ENCODE measurements around the gene PDE7B. TPM values are rescaled to one million over a fixed set of nuclear protein-coding genes. Genes with fewer than 3 reads are reported as not detected.

Gene PDE7B
- total and polyA plus RNA-seq, 2 of the 8 experiments (the other 6 are each of a cell fraction or from before 2014, with no cell fraction given), result not detected

DNA sequence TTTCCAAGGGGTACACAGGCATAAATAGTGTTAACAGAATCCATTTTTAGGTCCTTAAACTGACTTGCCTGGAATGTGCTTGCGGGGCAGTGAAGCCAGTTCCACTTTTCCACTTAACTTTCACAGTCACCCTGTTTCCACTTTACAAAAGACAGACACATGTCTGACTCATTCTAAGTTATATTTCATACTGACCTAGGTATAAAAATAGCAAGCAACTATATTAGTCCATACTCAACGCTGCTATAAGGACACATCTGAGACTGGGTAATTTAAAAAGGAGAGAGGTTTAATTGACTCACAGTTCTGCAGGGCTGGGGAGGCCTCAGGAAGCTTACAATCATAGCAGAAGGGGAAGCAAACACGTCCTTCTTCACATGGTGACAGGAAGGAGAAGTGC lies 310.4 kb downstream of the PDE7B start:
- Histone ChIP-seq H3K23me2 (ENCODE audit: low read depth, low read length) (no peaks in the 10 kb centered on the region), H2AK5ac (ENCODE audit: low read depth, low read length) (no peak overlapping the region), H2BK12ac (ENCODE audit: low read depth, low read length) (no peak overlapping the region), H3K23ac (ENCODE audit: insufficient read length) (no peak overlapping the region), H3K36me3 (ENCODE audit: control insufficient read depth in 2 of 4, insufficient read depth in 4 of 4, low read length in 3 of 4) (no peaks in the 10 kb centered on the region), H3K56ac (replicated peaks; ENCODE audit: insufficient read length, low read depth, low read length) (no peak overlapping the region), H4K20me1 (replicated peaks in 1 of 2; ENCODE audit: control insufficient read depth in 1 of 2, insufficient read depth in 2 of 2, low read length in 2 of 2) (no peaks in the 10 kb centered on the region), H3K27ac (ENCODE audit: low read depth, low read length) (no peak overlapping the region), H4K8ac (ENCODE audit: extremely low read depth, insufficient read depth, low read length) (no peak overlapping the region), H3K79me2 (ENCODE audit: control insufficient read depth in 1 of 2, insufficient read depth in 2 of 2, low read length in 2 of 2) (no peaks in the 10 kb centered on the region), H2BK20ac (ENCODE audit: low read length) (no peak overlapping the region), H2AFZ (ENCODE audit: low read length) (no peak overlapping the region), H2BK120ac (replicated peaks; ENCODE audit: low read depth, low read length) (no peak overlapping the region), H4K5ac (ENCODE audit: insufficient read length, low read depth, low read length) (no peak overlapping the region), H3K4me1 (replicated peaks in 1 of 4; ENCODE audit: control insufficient read depth in 3 of 4, insufficient read depth in 4 of 4, low read length in 3 of 4) (no peaks in the 10 kb centered on the region), H2BK5ac (ENCODE audit: low read depth, low read length) (no peak overlapping the region), H3K4me2 (ENCODE audit: insufficient read depth in 1 of 2, low read depth in 2 of 2, low read length in 2 of 2) (no peak overlapping the region), H3K4me3 (ENCODE audit: extremely low read depth in 1 of 4, insufficient read depth in 2 of 4, low read depth in 3 of 4, low read length in 4 of 4) (no peak overlapping the region), H3K14ac (ENCODE audit: insufficient read length) (no peak overlapping the region), H2BK15ac (ENCODE audit: low read length) (no peak overlapping the region), H3K27me3 (replicated peaks in 1 of 4; ENCODE audit: control insufficient read depth in 3 of 4, extremely low read depth in 1 of 4, insufficient read depth in 3 of 4, low read length in 3 of 4) (no peaks in the 10 kb centered on the region), H3K4ac (replicated peaks; ENCODE audit: insufficient read length, low read depth, low read length) (no peak overlapping the region), H4K91ac (replicated peaks; ENCODE audit: insufficient read length, low read length) (no peak overlapping the region), H3K79me1 (ENCODE audit: low read depth, low read length) (no peaks in the 10 kb centered on the region), H3K9ac (replicated peaks in 1 of 4; ENCODE audit: extremely low read depth in 1 of 4, low read depth in 3 of 4, low read length in 3 of 4) (no peak overlapping the region), H3K9me3 (ENCODE audit: insufficient read depth in 2 of 2, low read depth in 1 of 2, low read length in 1 of 2) (peaks cover 0 to 2% of the 10 kb centered on the region in 2 experiments; a peak in 1 of 4 replicates), H3K18ac (ENCODE audit: extremely low read depth, low read length) (no peak overlapping the region)
- TF ChIP-seq MAFK (IDR thresholded peaks at IDR 0.05; ENCODE audit: low read depth, low read length) (no peak), ZNF274 (IDR thresholded peaks at IDR 0.05; ENCODE audit: borderline replicate concordance, extremely low read depth, low read length) (no peak), SUZ12 (IDR thresholded peaks at IDR 0.05; ENCODE audit: low read length) (no peak), YY1 (IDR thresholded peaks at IDR 0.05; ENCODE audit: low read depth, low read length) (no peak), POLR2AphosphoS5 (IDR thresholded peaks at IDR 0.05; ENCODE audit: low read depth, low read length) (no peak), KDM1A (IDR thresholded peaks at IDR 0.05; ENCODE audit: borderline replicate concordance, low read length) (no peak)
- no peak for FAIRE-seq
- ChIA-PET CTCF (ENCODE audit: partially characterized antibody) (no interaction called here), POLR2A (ENCODE audit: partially characterized antibody) (no interaction called here)
- no peak for DNase-seq (ENCODE audit: low read depth in 1 of 2, low spot score in 2 of 2)
- 88% methylated on average over 3 of the region's 3 CpGs; no CpG with 5 or more reads in 1 of the 2 experiments for WGBS, 2 experiments (ENCODE audit: extremely low coverage in 1 of 2, insufficient coverage in 1 of 2, insufficient read length in 1 of 2, insufficient replicate concordance in 2 of 2, low coverage in 1 of 2, low lambda C conversion rate in 2 of 2, missing lambda C conversion rate in 1 of 2)

Data from H1 (cell line).